HPDE6-E6E7 (cell line): ENCODE results near the gene USP37.

Experiments used
- DNase-seq: peaks from one replicate; pipeline ENCODE4 v3.0.0; 2011; ENCODE audit warnings: missing footprints; ENCODE audit errors: extremely low spot score

Gene USP37

DNA sequence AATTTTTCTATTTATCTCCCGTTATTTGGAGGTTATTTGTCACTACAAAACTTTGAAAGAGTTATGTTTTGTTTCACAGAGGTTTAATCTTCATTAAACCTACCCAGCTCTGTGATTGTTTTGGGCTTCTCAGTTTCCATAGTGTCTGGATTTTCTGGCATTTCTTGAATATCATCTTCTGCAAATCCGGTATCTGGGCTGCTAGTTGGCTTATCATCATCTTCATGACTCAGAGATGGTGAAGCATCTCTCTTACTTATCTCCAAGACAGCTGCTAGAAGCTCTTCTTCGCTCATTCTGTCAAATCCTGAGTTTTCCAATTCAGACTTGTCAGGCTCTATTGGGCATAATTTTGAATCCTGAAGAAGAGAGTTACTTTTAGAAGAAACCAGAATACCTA lies 93.6 kb downstream of the USP37 start:
- no peak for DNase-seq

DNA sequence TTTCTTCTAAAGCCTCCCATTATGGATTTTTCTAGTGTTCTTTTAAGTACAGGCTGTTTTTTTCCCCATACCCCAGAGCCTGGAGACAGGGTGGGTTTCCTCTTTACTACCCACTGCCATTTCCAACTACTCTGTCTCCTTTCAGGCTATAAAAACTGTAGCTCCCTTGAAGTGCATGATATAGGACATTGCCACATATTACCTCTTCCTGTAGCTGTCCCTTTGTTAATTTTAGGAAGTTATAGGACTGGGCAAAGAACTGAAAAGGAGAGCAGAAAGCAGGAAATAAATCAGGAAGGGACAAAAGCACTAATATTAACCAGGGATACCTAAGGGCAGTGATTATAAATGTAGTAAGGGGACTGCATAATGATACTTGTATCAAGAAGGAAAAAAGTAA lies 95.2 kb downstream of the USP37 start:
- DNase-seq = no peak

DNA sequence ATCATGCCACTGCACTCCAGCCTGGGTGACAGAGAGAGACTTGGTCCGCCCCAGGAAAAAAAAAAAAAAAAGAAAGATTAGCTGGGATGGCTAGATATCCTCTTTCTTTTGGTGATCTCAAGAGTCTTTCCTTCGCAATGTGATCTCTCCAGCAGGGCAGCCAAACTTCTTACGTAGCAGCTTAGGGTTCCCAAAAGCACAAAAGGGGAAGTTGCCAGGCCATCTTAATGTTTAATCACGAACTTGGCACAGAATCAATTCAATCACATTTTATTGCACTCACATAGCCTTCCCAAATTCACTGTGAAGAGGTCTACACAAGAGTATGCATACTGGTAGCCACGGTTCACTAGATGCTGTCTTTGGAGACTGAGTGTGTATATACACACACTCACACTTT lies 96.2 kb downstream of the USP37 start:
- no peak for DNase-seq

DNA sequence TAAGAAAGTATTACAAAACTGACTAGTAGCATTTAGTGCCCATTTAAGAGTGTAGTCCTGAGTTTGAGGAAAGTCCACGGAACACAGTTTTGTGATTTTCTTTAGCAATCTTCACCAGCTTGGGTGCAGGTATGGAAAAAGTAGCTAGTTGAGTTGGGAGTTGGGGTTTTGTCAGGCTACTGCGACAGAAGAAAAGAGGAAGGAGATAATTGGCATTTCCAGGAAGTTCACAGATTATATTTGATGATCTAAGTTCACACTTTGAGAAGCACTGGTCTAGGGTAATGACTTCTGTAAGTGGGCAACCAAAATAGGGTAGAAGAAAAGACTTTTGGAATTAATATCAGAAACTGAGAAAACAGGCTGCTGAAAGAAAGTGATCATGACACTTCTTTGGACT lies 97.1 kb downstream of the USP37 start:
- DNase-seq = no peak

DNA sequence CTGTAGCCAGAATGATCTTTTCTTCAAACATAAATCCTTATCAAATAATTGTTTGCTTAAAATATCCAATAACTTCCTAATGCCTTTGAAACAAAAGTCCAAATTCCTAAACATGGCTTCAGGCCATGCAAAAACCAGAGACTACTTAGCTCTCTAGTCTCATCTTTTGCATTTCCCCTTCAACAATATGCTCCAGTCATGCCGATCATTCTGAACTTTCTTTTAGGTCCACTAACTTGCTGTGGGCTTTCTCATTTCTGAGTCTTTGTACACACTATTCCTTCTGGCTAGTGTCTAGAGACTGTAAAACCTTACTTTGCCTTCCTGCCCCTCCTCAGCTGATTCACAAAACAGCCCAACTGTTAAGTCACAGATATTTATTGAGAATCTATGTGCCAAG lies 97.7 kb downstream of the USP37 start:
- DNase-seq = no peak

DNA sequence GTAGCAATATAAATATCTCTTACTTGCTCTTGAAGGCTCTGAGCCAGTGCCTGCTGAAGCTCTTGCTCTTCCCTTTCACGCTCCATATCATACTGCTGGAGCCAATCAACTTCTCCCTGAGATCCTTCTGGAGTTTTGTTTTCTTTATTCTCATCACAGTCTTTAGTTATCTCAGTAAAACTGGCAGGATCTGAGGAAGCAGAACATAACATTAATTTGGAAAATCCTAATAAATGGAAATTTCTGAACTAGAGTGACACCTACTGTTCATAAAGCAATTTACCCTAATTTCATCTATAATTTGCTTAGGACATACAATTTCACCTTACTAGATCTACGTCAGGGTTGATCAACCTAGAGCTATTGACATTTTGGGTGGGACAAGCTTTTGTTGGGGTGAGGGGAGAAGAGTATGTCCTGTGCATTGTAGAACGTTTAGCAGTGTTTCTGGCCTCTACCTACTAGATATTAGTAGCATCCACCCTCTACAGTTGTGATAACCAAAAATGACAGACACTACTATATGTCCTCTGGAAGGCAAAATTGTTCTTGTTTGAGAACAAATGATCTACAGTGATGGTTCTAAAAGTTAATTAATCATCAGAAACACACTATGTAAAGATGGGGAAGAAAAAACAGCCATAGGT lies 102.0 kb downstream of the USP37 start:
- DNase-seq = no peak

DNA sequence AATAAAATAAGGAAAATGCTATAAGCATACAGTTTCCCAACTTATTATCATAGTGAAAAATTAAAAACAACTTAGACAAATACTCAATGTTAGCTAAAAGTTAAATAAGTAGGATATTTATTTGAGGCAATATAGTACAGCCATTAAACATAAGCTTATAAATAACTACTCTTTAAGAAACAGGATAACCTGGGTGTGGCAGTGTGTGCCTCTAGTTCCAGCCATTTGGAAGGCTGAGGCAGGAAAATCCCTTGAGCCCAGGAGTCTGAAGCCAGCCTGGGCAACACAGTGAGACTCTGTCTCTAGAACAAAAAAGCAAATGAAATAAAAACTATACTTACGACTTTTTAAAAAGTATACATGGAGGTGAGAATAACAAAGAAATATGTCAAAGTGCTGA lies 109.6 kb downstream of the USP37 start:
- DNase-seq = no peak

DNA sequence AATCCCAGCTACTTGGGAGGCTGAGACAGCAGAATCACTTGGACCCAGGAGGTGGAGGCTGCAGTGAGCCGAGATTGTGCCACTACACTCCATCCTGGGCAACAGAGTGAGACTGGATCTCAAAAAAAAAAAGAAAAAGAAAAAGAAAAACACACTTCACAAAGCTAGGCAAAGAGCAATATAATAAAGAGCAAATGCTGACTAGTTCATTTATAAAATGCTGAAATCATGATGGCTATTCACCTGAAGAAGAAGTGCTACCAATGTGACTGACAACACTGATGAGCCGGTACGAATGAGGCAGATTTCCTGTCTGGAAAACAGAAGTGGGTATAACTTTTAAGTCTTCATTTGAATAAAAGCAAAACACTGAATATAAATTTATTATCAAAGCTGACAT lies 111.3 kb downstream of the USP37 start:
- no peak for DNase-seq

DNA sequence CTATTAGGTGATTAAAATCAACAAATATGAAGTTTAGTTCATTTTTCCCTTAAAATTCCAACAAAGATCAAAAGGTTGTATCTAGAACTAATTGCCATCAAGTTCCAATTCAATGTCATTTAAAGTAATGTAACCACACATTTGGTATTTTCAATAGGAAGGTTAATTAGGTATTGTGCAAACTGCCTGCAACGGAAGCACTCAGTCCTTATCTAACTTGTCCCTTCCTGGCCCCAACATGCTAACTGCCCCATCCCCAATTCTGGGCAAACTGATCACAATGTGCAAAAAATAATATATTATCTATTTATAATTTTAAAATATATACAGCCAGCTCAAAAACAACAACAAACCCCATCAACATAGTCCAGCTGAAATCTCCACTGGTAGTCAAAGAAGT lies 116.1 kb downstream of the USP37 start:
- no peak for DNase-seq

DNA sequence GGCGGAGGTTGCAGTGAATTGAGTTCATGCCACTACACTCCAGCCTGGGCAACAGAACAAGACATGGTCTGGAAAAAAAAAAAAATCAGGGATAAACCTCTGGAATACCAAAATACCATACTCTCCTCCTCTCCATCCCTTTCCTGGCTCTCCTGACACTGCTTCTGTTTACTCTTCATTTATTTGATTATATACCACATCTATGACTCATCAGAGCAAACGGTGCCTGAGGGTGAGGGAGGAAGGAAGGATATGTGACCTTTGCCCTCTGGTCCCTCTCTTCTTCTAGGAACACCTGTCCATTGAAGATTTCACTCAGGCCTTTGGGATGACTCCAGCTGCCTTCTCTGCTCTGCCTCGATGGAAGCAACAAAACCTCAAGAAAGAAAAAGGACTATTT lies 119.2 kb downstream of the USP37 start:
- DNase-seq = peak; percentile 39

DNA sequence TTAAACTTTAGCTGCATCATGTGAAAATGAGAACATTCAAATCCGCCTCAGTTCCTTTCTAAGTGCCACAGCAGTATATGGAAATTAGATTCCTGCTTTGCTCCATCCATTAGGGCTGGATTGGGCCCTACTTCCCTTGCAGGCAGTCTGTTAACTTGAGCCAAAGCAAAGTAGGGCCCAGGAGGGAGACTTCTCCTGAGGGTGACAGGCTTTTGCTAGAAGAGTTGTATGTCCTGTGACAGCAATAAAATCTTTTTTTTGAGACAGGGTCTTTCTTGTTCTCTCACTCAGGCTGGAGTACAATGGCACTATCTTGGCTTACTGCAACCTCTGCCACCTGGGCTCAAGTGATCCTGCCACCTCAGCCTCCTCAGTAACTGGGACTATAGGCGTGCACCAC lies 121.1 kb downstream of the USP37 start:
- no peak for DNase-seq

DNA sequence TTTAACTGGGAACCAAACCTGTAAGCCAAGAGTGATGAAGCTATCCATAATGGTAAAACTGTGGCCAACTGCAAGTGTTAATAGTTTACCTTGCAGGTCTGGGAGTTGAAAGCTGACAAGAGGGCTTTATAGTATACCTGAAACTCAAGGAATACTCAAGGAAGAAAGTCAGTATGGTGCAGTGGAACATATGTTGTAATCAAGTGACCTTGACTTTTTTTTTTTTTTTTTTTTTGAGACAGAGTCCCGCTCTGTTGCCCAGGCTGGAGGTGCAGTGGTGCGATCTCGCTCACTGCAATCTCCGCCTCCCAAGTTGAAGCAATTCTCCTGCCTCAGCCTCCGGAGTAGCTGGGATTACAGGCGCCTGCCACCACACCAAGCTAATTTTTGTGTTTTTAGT lies 121.6 kb downstream of the USP37 start:
- no peak for DNase-seq

DNA sequence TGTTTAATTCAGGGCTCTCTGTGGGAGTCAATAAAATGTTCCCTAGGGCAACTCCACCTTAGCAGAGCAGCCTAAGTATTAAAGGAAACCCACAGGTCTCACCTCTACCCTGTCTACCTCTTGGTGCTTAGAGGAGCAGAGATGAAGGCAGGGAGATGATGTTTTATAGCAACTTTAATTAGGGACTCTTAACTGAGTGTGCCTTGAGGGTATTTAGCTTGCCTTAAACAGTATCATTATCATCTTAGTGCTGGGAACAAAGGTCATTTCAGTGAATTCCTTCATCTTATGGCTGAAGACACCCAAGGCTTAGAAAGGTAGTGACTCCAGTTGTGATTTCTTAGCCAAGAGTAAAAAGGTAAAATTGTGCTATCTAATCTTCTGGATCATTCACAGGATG lies 122.5 kb downstream of the USP37 start:
- no peak for DNase-seq

DNA sequence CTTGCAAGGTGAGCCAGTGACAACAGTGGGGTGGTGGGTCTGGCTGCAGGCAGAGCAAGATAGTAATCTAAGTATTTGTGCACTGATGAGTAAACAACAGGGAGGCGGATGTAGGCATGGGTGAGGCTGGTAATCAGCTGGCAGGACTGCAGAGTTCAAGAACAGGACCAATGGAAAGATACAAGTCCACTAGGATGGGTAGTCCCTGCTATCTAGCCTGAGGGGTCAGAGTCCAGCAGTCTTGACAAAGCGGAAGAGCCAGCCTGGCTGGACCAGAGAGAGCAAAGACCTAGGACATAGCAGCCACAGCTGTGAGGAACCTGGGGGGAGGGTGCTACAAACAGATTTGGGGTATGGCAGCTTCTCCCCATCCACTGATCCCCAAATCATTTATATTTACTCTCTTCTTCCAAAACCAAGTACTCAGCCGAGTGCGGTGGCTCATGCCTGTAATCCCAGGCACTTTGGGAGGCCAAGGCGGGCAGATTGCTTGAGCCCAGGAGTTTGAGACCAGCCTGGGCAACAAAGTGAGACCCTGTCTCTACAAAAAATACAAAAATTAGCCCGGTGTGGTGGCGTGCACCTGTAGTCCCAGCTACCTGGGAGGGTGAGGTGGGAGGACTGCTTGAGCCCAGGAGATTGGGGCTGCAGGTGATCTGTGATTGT lies 123.3 kb downstream of the USP37 start:
- DNase-seq = no peak

DNA sequence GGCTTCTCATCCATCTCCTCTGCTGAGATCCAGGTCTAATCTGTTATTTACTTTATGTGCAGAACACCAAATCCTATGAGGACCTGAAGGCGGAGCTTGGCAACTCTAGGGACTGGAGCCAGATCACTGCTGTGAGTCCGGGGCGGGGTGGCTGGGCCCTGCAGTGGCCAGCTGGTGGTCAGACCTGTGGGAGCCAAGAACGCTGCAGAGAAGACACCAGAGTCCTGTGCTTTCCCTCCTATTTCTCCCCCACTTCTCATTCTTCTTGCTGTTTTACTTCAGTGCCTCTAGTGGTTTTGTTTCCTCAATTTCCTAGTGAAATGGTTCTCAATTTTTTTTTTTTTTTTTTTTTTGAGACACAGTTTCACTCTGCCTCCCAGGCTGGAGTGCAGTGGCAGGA lies 129.6 kb downstream of the USP37 start:
- no peak for DNase-seq

DNA sequence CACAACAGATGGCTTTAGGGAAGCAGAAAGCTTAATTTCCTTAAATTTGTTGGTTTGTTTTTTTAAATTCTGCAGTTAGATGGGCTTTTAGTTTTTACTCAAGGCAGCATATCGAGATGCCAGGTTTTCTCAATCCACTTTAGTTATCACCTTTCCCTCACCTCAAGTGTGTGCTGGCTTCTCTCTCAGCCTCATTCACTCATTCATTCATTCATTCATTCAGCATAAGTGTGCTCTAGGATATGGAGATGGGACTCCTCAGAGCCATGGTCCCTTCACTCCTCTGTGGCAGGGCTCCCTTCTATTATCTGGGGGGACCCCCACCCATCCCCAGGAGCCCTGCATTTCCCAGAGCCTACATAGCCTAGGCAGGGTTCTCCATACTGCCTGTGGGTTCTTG lies 130.2 kb downstream of the USP37 start:
- DNase-seq = no peak

DNA sequence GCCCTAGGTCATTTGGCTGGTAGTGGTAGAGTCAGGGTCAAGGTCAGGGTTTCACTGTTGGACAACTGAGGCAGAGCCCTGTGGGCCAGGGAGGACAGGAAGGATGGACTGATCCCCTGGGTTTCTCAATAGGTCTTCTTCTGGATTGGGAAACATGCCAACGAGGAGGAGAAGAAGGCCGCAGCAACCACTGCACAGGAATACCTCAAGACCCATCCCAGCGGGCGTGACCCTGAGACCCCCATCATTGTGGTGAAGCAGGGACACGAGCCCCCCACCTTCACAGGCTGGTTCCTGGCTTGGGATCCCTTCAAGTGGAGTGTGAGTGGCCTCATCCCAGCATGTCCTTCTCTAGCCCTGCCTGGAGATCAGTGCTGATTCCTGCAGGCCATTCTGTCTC lies 131.2 kb downstream of the USP37 start:
- no peak for DNase-seq

DNA sequence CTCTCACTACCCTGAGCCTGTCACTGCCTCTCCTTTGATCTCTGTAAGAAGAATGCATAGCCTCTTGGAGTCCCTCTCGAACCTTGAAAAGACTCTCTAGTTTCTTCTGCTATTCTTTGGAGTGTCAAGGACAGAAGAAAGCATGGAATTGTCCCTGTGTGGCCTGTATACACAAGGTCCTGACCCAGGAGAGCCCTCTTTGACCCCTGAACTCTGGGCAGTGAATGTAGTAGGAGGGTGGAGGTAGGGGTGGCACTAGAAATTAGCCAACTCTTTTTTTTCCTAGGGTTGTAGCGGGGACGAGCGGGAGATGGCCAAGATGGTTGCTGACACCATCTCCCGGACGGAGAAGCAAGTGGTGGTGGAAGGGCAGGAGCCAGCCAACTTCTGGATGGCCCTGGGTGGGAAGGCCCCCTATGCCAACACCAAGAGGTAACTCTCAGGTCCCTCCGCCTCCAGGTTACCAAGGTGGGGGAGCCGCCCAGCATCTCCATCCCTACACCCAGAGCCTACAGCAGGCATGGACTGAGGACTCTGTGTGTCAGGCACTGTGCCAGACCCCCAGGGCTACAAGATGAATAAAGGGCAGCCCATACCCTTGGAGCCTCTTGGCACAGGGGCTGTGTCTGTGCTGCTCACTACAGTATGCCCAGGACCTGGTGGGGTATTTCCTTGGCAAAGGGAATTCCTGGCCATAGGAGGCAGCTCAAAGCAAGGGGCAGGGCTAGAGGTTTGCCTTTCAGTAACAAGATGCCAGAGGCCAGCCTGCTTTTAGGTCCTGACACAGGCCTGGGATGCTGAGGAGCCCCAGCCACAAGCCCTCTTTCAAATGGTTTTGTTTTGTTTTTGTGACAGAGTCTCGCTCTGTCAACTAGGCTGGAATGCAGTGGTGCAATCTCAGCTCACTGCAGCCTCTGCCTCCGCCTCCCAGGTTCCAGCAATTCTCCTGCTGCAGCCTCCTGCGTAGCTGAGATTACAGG lies 132.9 kb downstream of the USP37 start:
- DNase-seq = no peak

DNA sequence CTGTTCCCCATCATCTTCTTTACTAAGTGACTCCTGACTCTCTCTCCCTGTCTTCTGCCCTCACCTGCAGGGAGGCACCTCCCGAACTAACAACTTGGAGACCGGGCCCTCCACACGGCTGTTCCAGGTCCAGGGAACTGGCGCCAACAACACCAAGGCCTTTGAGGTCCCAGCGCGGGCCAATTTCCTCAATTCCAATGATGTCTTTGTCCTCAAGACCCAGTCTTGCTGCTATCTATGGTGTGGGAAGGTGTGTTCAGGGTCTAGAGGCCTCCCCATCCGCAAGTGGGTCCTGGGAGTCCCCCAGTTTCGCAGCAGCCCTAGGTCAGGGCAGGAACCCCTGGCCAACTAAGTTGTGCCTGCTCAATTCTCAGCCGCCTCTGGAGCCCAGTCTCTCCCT lies 133.7 kb downstream of the USP37 start:
- no peak for DNase-seq

DNA sequence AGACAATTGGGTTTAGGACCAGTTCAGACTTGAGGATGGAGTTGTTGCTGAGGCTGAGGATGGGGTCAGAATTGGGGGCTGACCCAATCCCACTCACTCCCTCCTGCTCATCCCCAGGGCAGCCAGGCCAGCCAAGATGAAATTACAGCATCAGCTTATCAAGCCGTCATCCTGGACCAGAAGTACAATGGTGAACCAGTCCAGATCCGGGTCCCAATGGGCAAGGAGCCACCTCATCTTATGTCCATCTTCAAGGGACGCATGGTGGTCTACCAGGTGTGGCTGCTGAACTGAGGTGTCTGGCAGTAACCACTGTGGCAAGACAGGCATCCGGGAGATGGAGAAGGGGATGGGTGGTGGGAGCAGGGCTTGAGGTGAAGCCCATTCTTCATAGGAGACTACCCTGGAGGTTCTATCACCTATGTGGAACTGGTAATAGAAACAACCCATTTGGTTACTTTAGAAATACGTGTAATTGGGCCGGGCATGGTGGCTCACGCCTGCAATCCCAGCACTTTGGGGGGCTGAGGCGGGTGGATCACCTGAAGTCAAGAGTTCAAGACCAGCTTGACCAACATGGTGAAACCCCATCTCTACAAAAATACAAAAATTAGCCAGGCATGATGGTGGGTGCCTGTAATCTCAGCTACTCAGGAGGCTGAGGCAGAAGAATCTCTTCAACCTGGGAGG lies 135.3 kb downstream of the USP37 start:
- DNase-seq = no peak

DNA sequence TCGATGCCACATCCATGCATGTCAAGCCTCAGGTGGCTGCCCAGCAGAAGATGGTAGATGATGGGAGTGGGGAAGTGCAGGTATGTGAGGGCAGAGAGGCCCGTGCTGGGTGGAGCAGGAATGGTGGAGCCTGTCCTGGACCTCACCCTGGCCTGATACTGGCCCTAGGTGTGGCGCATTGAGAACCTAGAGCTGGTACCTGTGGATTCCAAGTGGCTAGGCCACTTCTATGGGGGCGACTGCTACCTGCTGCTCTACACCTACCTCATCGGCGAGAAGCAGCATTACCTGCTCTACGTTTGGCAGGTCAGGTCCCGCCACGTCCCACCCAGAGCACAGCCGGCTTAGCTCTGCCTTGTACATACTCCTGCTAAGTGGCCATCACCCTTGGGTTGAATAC lies 136.3 kb downstream of the USP37 start:
- no peak for DNase-seq

DNA sequence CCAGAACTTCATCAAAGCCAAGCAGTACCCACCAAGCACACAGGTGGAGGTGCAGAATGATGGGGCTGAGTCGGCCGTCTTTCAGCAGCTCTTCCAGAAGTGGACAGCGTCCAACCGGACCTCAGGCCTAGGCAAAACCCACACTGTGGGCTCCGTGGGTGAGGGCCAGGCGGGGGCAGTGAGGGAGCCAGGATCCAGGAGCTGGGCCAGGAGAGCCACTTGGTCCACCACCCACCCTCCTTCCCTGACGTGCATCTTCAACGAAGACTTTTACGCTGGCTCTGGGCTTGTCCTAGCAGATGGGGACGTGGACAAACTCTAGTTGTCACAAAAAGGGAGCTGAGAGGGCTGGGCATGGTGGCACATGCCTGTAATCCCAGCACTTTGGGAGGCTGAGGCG lies 137.4 kb downstream of the USP37 start:
- no peak for DNase-seq
